IMR-90 (cell line): Measurements from ENCODE around the gene SLIT3. TPM values are rescaled to one million over a fixed set of nuclear protein-coding genes. Genes with fewer than 3 reads are reported as not detected.

Experiments used
- ATAC-seq: fragments of 200-7000 bp; cut with Tn5 transposase; 2 replicates; pipeline ENCODE4 v1.9.1; 2020; ENCODE audit warnings: low read depth, mild to moderate bottlenecking, moderate library complexity
- BruUV-seq: library from RNA; stranded (reverse); fragments of 400-500 nt; replicated peaks from 2 replicates; lab custom pipeline; 2021; lab: Mats Ljungman, UMichigan
- CTCF ChIA-PET: fragments of 300-600 bp; formaldehyde crosslinking; extraction: SDS; loops from one replicate; lab custom pipeline; 2021; ENCODE audit warnings: antibody characterized with exemption; lab: Yijun Ruan, JAX
- POLR2A ChIA-PET: fragments of 300-600 bp; sonication (Branson Sonifier 250); formaldehyde crosslinking; loops from one replicate; lab custom pipeline; 2022; ENCODE audit warnings: antibody characterized with exemption; ENCODE audit not compliant: unreplicated experiment; lab: Charles Lee
- DNase-seq: peaks from one replicate; pipeline ENCODE4 v3.0.0; 2013
- H2AFZ ChIP-seq: replicated peaks from 2 replicates; pipeline ENCODE3; 2013; ENCODE audit warnings: low read length, mild to moderate bottlenecking; ENCODE audit not compliant: poor library complexity
- H2AK5ac ChIP-seq: 2 replicates; pipeline ENCODE4 v1.6.1; 2013; ENCODE audit warnings: low read depth, low read length, inconsistent platforms
- H2AK9ac ChIP-seq: replicated peaks from 2 replicates; pipeline ENCODE3; 2013; ENCODE audit warnings: mild to moderate bottlenecking, low read depth, low read length, moderate library complexity; ENCODE audit not compliant: poor library complexity
- H2BK120ac ChIP-seq: 2 replicates; pipeline ENCODE4 v1.6.1; 2013; ENCODE audit warnings: low read depth, low read length, inconsistent platforms
- H2BK15ac ChIP-seq: 3 replicates; pipeline ENCODE4 v1.6.1; 2013; ENCODE audit warnings: low read depth, low read length, inconsistent platforms
- H2BK20ac ChIP-seq: 2 replicates; pipeline ENCODE4 v1.6.1; 2013; ENCODE audit warnings: low read depth, mild to moderate bottlenecking, inconsistent platforms, low read length, moderate library complexity
- H2BK5ac ChIP-seq: 2 replicates; pipeline ENCODE4 v1.6.1; 2013; ENCODE audit warnings: mild to moderate bottlenecking, low read depth, low read length, inconsistent platforms; ENCODE audit not compliant: poor library complexity, severe bottlenecking
- H3K14ac ChIP-seq: replicated peaks from 2 replicates; pipeline ENCODE4 v1.6.1; 2013; ENCODE audit warnings: low read depth, low read length, inconsistent platforms
- H3K18ac ChIP-seq: 2 replicates; pipeline ENCODE4 v1.6.1; 2013; ENCODE audit warnings: low read depth, low read length, control low read depth
- H3K23ac ChIP-seq: 2 replicates; pipeline ENCODE4 v1.6.1; 2013; ENCODE audit warnings: low read depth, low read length, inconsistent platforms
- H3K27ac ChIP-seq: 2 replicates; pipeline ENCODE4 v1.5.1; 2013; ENCODE audit warnings: mild to moderate bottlenecking, control low read depth, low read length; ENCODE audit not compliant: insufficient read depth
- H3K27me3 ChIP-seq: 2 replicates; pipeline ENCODE4 v1.6.1; 2013; ENCODE audit warnings: low read length; ENCODE audit not compliant: control insufficient read depth, insufficient read depth
- H3K36me3 ChIP-seq: 2 replicates; pipeline ENCODE4 v1.6.1; 2013; ENCODE audit warnings: low read length, mixed read lengths; ENCODE audit not compliant: control insufficient read depth, insufficient read depth
- H3K4ac ChIP-seq: 2 replicates; pipeline ENCODE4 v1.6.1; 2013; ENCODE audit warnings: low read depth, low read length, inconsistent platforms
- H3K4me1 ChIP-seq: 2 replicates; pipeline ENCODE4 v1.6.1; 2013; ENCODE audit warnings: low read length, mixed read lengths; ENCODE audit not compliant: control insufficient read depth, insufficient read depth
- H3K4me2 ChIP-seq: 2 replicates; pipeline ENCODE4 v1.6.1; 2013; ENCODE audit warnings: low read depth, mild to moderate bottlenecking, control low read depth, low read length, moderate library complexity
- H3K4me3 ChIP-seq: 2 replicates; pipeline ENCODE4 v1.5.1; 2013; ENCODE audit warnings: low read depth, mild to moderate bottlenecking, control low read depth, low read length, moderate library complexity; ENCODE audit not compliant: insufficient read depth
- H3K56ac ChIP-seq: 2 replicates; pipeline ENCODE4 v1.6.1; 2013; ENCODE audit warnings: low read length, inconsistent platforms; ENCODE audit not compliant: insufficient read depth; ENCODE audit errors: extremely low read depth
- H3K79me1 ChIP-seq, 2 experiments: 2 replicates each; pipeline ENCODE4 v1.6.1; 2013; ENCODE audit warnings: low read length in 2 of 2, inconsistent platforms in 1 of 2, low read depth in 1 of 2
- H3K9ac ChIP-seq: 2 replicates; pipeline ENCODE4 v1.6.1; 2013; ENCODE audit warnings: low read depth, low read length, control low read depth
- H3K9me1 ChIP-seq: 2 replicates; pipeline ENCODE4 v1.6.1; 2013; ENCODE audit warnings: low read length, inconsistent platforms; ENCODE audit not compliant: insufficient read depth
- H3K9me3 ChIP-seq: 2 replicates; pipeline ENCODE4 v1.6.1; 2013; ENCODE audit warnings: low read length; ENCODE audit not compliant: control insufficient read depth, insufficient read depth
- H4K20me1 ChIP-seq: 2 replicates; pipeline ENCODE4 v1.6.1; 2013; ENCODE audit warnings: low read length, inconsistent platforms; ENCODE audit not compliant: insufficient read depth
- H4K5ac ChIP-seq: 2 replicates; pipeline ENCODE4 v1.6.1; 2013; ENCODE audit warnings: mild to moderate bottlenecking, low read depth, low read length, control low read depth
- H4K8ac ChIP-seq, 2 experiments: 2 replicates each; pipeline ENCODE4 v1.6.1; 2013; ENCODE audit warnings: low read depth in 2 of 2, low read length in 2 of 2, control low read depth in 1 of 2, inconsistent platforms in 1 of 2
- H4K91ac ChIP-seq: 2 replicates; pipeline ENCODE4 v1.6.1; 2013; ENCODE audit warnings: low read depth, low read length, inconsistent platforms; ENCODE audit not compliant: insufficient read depth
- CEBPB ChIP-seq: IDR thresholded peaks from 2 replicates; pipeline ENCODE4 v1.6.1; 2012; ENCODE audit warnings: low read depth, low read length, improper control_type of control experiment
- CHD1 ChIP-seq: IDR thresholded peaks from 2 replicates; pipeline ENCODE4 v1.6.1; 2012; ENCODE audit warnings: low read depth, low read length, improper control_type of control experiment
- CTCF ChIP-seq: conservative IDR thresholded peaks from 2 replicates; pipeline ENCODE4 v1.5.1; 2012; ENCODE audit warnings: mild to moderate bottlenecking, low read depth, low read length, improper control_type of control experiment
- ELK1 ChIP-seq: fragments of 150-350 bp; IDR thresholded peaks from 2 replicates; pipeline ENCODE4 v1.6.1; 2016; ENCODE audit warnings: low read depth, mild to moderate bottlenecking, low read length, moderate library complexity, borderline replicate concordance
- FOS ChIP-seq: fragments of 150-350 bp; IDR thresholded peaks from 2 replicates; pipeline ENCODE4 v1.6.1; 2016; ENCODE audit warnings: low read depth, low read length
- MXI1 ChIP-seq: IDR thresholded peaks from 2 replicates; pipeline ENCODE4 v1.6.1; 2012; ENCODE audit warnings: low read depth, mild to moderate bottlenecking, low read length, moderate library complexity, borderline replicate concordance
- RFX5 ChIP-seq: IDR thresholded peaks from 2 replicates; pipeline ENCODE4 v1.8.0; 2012; ENCODE audit warnings: low read depth, mild to moderate bottlenecking, low read length, moderate library complexity
- SMC3 ChIP-seq: fragments of 150-350 bp; IDR thresholded peaks from 2 replicates; pipeline ENCODE4 v1.6.1; 2016; ENCODE audit warnings: low read depth, mild to moderate bottlenecking, antibody characterized with exemption, low read length, moderate library complexity
- WGBS, 2 experiments: methylation state at CpG; one replicate each; pipeline versions ENCODE4 v1.1.5 to v1.1.7; 2013; ENCODE audit warnings: missing lambda C conversion rate in 2 of 2; ENCODE audit not compliant: insufficient read length in 1 of 2; ENCODE audit errors: extremely low coverage in 2 of 2; 5-methylcytosine and 5-hydroxymethylcytosine counted together
- dilution Hi-C: fragments of 300-500 bp; cut with HindIII; formaldehyde crosslinking; loops from one replicate; pipeline ENCODE4 v1.14.3; 2018; ENCODE audit warnings: low sequenced_read_pairs; ENCODE audit not compliant: unreplicated experiment
- in situ Hi-C: fragments of 300-500 bp; cut with MboI; formaldehyde crosslinking; loops from 3 replicates; pipeline ENCODE4 v1.14.3; 2019; ENCODE audit warnings: low sequenced_read_pairs, inconsistent platforms, mixed read lengths
- intact Hi-C: fragments of 100-400 bp; cut with micrococcal nuclease; formaldehyde crosslinking; loops from 2 replicates; pipeline ENCODE4 v1.10.0; 2022
- polyA plus RNA-seq, 3 experiments: library from polyadenylated mRNA; depleted of rRNA; stranded (reverse); fragments of >200 nt; gene quantifications; 2 replicates each; pipeline ENCODE4 v1.2.3, GENCODE V29; 2012; ENCODE audit warnings: low replicate concordance in 1 of 3
- total RNA-seq: library from RNA; depleted of rRNA; stranded (reverse); fragments of >200 nt; gene quantifications from 2 replicates; pipeline ENCODE4 v1.2.3, GENCODE V29; 2012

SLIT3 gene
- total and polyA plus RNA-seq, 2 of the 4 experiments (the other 2 are of a cell fraction): 0.18 to 0.50 TPM

- Histone ChIP-seq H3K4me1 (no peaks in the 10 kb centered on the region), H3K4me2 (no peak overlapping the region), H3K79me1 (no peaks in the 10 kb centered on the region), H3K9me3 (no peaks in the 10 kb centered on the region), H4K8ac (no peak overlapping the region), H2AK5ac (no peak overlapping the region), H4K5ac (no peak overlapping the region), H2AK9ac (no peak overlapping the region), H3K56ac (no peak overlapping the region), H3K4me3 (no peak overlapping the region), H3K36me3 (no peaks in the 10 kb centered on the region), H3K23ac (no peak overlapping the region), H2AFZ (no peak overlapping the region), H3K18ac (no peak overlapping the region), H3K9me1 (no peaks in the 10 kb centered on the region), H3K14ac (no peak overlapping the region), H3K9ac (no peak overlapping the region), H2BK5ac (no peak overlapping the region), H3K27ac (no peak overlapping the region), H3K4ac (no peak overlapping the region), H2BK120ac (no peak overlapping the region), H4K91ac (no peak overlapping the region), H2BK20ac (no peak overlapping the region), H2BK15ac (no peak overlapping the region), H4K20me1 (no peaks in the 10 kb centered on the region), H3K27me3 (no peaks in the 10 kb centered on the region)
- CTCF ChIA-PET: no interaction called here
- intact Hi-C loops (no loop called here), dilution Hi-C loops (no loop called here), in situ Hi-C loops (no loop called here)
- POLR2A ChIA-PET: no interaction called here
- WGBS, 2 experiments: no CpG with 5 or more reads among the region's 9 CpGs
- no peak for ATAC-seq
- no peak for DNase-seq
- no TSS peak for BruUV-seq
- no peak for TF ChIP-seq SMC3
- TF ChIP-seq CEBPB: no peak
- TF ChIP-seq CHD1: no peak
- no peak for TF ChIP-seq RFX5
- TF ChIP-seq MXI1: no peak
- TF ChIP-seq ELK1: no peak
- TF ChIP-seq CTCF: no peak
- no peak for TF ChIP-seq FOS
Measured at GRCh38 chr5:168720575-168720974, 580.4 kb downstream of the SLIT3 start.
